KMS-11 (cell line): ENCODE results near the gene PMEPA1.
"Not testable (repeated sequence)": the region's sequence is repeated elsewhere in the genome, so short reads cannot be mapped to it uniquely, and the experiment has no call there.

Experiments
- H2AFZ ChIP-seq: fragments of 200-600 bp; sonication (generic); 2 replicates; pipeline ENCODE4 v1.6.1; 2016; ENCODE audit warnings: antibody characterized with exemption, mixed run types, low read depth
- H3K27ac ChIP-seq: fragments of 200-600 bp; sonication (generic); 2 replicates; pipeline ENCODE4 v1.6.1; 2016; ENCODE audit warnings: mild to moderate bottlenecking, mixed run types
- H3K27me3 ChIP-seq: fragments of 200-600 bp; sonication (generic); 2 replicates; pipeline ENCODE4 v1.6.1; 2017; ENCODE audit warnings: mild to moderate bottlenecking, low read depth, mixed run types, moderate library complexity; ENCODE audit not compliant: insufficient read depth
- H3K36me3 ChIP-seq: fragments of 200-600 bp; sonication (generic); 2 replicates; pipeline ENCODE4 v1.6.1; 2017; ENCODE audit warnings: mild to moderate bottlenecking, mixed run types; ENCODE audit not compliant: insufficient read depth
- H3K4me1 ChIP-seq: fragments of 200-600 bp; sonication (generic); 2 replicates; pipeline ENCODE4 v1.6.1; 2016; ENCODE audit warnings: mild to moderate bottlenecking, low read depth, mixed run types; ENCODE audit not compliant: poor library complexity, severe bottlenecking
- H3K4me2 ChIP-seq: fragments of 200-600 bp; sonication (generic); 2 replicates; pipeline ENCODE4 v1.7.0; 2016; ENCODE audit warnings: mild to moderate bottlenecking, mixed run types
- H3K4me3 ChIP-seq: fragments of 200-600 bp; sonication (generic); IDR thresholded peaks from 2 replicates; pipeline ENCODE4 v1.6.1; 2017; ENCODE audit warnings: low read depth, low read length, mixed read lengths; ENCODE audit not compliant: insufficient read depth
- H3K79me2 ChIP-seq: fragments of 200-600 bp; sonication (generic); 2 replicates; pipeline ENCODE4 v1.6.1; 2016; ENCODE audit warnings: low read depth, mixed run types; ENCODE audit not compliant: insufficient read depth
- H3K9ac ChIP-seq: fragments of 200-600 bp; sonication (generic); 2 replicates; pipeline ENCODE4 v1.6.1; 2016; ENCODE audit warnings: mild to moderate bottlenecking, mixed run types
- H4K20me1 ChIP-seq: fragments of 200-600 bp; sonication (generic); 2 replicates; pipeline ENCODE4 v1.6.1; 2016; ENCODE audit warnings: mild to moderate bottlenecking, mixed run types; ENCODE audit not compliant: insufficient read depth
- TF ChIP-seq, protein P1 (sequence below): fragments of 200-600 bp; sonication (generic); conservative IDR thresholded peaks from 2 replicates; pipeline ENCODE4 v1.6.1; 2017; ENCODE audit warnings: low read depth, mild to moderate bottlenecking, antibody characterized with exemption, low read length, moderate library complexity, mixed read lengths

Gene PMEPA1

DNA sequence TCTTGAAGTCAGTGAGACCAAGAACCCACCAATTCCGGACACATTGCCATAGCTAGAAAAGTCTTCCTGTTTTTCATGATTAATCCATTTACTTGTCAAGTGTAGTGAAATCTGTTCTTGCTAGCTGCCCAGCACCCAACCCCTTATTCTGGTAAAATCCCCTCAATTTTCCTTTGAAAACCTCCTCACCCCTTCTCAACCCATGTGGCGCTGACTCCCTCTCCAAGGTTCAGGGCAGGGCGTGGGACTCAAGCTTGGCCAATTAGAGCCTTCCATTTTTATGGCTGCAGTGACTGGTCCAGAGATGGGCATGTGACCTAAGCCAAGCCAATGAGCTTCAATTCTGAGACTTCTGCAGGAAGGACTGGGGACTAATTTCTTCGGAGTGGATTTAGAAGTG lies 79.8 kb downstream of the PMEPA1 start:
- TF ChIP-seq, protein P1, sequence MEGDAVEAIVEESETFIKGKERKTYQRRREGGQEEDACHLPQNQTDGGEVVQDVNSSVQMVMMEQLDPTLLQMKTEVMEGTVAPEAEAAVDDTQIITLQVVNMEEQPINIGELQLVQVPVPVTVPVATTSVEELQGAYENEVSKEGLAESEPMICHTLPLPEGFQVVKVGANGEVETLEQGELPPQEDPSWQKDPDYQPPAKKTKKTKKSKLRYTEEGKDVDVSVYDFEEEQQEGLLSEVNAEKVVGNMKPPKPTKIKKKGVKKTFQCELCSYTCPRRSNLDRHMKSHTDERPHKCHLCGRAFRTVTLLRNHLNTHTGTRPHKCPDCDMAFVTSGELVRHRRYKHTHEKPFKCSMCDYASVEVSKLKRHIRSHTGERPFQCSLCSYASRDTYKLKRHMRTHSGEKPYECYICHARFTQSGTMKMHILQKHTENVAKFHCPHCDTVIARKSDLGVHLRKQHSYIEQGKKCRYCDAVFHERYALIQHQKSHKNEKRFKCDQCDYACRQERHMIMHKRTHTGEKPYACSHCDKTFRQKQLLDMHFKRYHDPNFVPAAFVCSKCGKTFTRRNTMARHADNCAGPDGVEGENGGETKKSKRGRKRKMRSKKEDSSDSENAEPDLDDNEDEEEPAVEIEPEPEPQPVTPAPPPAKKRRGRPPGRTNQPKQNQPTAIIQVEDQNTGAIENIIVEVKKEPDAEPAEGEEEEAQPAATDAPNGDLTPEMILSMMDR = no peak
- Histone ChIP-seq H3K4me3 (no peak overlapping the region), H3K4me2 (no peak overlapping the region), H3K36me3 (no peaks in the 10 kb centered on the region), H3K27me3 (peaks cover 8% of the 10 kb centered on the region; the same call in 1 of the 2 replicates), H3K4me1 (peaks cover 19% of the 10 kb centered on the region), H2AFZ (no peak overlapping the region), H3K9ac (no peak overlapping the region), H3K79me2 (no peaks in the 10 kb centered on the region), H3K27ac (no peak overlapping the region), H4K20me1 (no peaks in the 10 kb centered on the region)

DNA sequence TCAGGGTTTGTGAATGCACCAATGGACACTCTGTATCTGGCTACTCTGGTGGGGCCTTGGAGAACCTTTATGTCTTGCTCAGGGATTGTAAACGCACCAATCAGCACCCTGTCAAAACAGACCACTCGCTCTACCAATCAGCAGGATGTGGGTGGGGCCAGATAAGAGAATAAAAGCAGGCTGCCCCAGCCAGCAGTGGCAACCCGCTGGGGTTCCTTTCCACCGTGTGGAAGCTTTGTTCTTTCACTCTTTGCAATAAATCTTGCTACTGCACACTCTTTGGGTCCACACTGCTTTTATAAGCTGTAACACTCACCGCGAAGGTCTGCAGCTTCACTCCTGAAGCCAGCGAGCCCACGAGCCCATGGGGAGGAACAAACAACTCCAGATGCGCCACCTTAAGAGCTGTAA lies 80.3 kb downstream of the PMEPA1 start:
- not testable (repeated sequence) for H3K27me3 ChIP-seq, H3K4me2 ChIP-seq, H3K79me2 ChIP-seq, H3K9ac ChIP-seq, H4K20me1 ChIP-seq, H3K4me3 ChIP-seq, H3K27ac ChIP-seq, H2AFZ ChIP-seq, H3K36me3 ChIP-seq
- peaks cover 14% of the 10 kb centered on the region for H3K4me1 ChIP-seq

DNA sequence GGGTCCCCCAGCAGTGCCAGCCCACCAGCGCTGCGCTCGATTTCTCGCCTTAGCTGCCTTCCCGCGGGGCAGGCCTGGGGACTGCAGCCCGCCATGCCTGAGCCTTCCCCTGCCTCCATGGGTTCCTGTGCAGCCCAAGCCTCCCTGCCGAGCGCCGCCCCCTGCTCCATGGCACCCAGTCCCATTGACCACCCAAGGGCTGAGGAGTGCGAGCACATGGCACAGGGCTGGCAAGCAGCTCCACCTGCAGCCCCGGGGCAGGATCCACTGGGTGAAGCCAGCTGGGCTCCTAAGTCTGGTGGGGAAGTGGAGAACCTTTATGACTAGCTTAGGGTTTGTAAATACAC lies 80.9 kb downstream of the PMEPA1 start:
- not testable (repeated sequence) for H3K27me3 ChIP-seq, H3K79me2 ChIP-seq, H3K4me2 ChIP-seq, H3K4me3 ChIP-seq, H3K27ac ChIP-seq, H3K36me3 ChIP-seq, H3K4me1 ChIP-seq, H4K20me1 ChIP-seq, H3K9ac ChIP-seq, H2AFZ ChIP-seq

DNA sequence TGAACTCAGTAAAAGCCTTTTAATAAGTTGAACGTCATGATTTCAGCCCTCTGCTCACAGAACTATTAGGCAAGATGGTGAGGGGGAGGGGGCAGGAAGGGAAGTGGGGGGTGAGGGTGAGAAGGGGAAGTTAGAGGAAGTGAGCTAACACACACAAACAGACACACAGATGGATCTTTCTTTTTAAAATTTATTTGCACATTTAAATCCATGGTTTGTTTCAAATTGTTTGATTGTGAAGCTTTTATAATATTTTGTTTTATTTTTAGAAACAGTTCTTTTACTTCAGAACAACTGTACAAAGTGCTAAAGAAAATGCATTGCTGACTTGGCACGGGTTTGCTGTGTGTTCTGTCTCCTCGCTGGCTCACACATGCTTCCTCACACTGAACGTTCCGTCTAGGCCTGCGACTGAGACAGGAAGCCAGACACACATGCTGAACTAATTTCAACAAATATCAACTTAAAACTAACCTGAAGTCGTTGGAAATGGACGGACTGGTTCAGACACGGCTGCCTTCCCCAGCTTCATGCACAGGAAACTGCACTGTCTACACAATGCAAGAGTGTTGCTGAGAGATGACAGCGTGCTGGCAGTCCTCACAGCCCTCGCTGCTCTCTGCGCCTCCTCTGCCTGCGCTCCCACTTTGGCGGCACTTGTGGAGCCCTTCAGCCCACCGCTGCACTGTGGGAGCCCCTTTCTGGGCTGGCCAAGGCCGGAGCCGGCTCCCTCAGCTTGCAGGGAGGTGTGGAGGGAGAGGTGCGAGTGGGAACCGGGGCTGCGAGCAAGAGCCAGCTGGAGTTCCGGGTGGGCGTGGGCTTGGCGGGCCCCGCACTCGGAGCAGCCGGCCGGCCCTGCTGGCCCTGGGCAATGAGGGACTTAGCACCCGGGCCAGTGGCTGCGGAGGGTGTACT lies 81.5 kb downstream of the PMEPA1 start:
- Histone ChIP-seq H3K27me3 (peaks cover 8% of the 10 kb centered on the region; the same call in 1 of the 2 replicates), H3K4me1 (peaks cover 2% of the 10 kb centered on the region), H4K20me1 (no peaks in the 10 kb centered on the region), H3K27ac (no peak overlapping the region), H3K9ac (no peak overlapping the region), H3K4me3 (no peak overlapping the region), H3K79me2 (no peaks in the 10 kb centered on the region), H3K36me3 (no peaks in the 10 kb centered on the region), H2AFZ (no peak overlapping the region), H3K4me2 (no peak overlapping the region)
- TF ChIP-seq, protein P1 = no peak

DNA sequence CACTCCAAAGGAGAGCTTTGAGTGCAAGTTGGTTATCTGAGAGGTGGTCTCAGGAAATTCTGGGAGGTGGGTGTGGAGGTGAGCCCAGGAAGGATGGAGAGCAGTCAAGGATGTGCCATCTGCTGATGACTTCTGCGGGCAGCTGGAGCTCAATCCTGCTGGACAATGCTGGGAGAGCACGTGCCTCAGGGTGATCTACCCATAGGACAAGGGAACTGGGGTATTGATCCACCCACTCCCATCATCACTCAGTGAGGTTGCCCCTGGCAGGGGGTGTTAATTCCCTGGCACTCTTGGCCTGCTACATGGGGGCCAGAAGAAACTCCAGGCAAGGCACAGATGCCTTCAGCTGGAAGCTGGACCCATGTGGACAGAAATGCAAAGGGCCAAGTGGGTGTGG lies 82.5 kb downstream of the PMEPA1 start:
- H3K4me2 ChIP-seq = no peak overlapping the region
- H2AFZ ChIP-seq = no peak overlapping the region
- no peaks in the 10 kb centered on the region for H3K79me2 ChIP-seq
- no peaks in the 10 kb centered on the region for H4K20me1 ChIP-seq
- H3K27ac ChIP-seq = no peak overlapping the region
- no peak overlapping the region for H3K9ac ChIP-seq
- peaks cover 6% of the 10 kb centered on the region for H3K4me1 ChIP-seq
- TF ChIP-seq, protein P1 = no peak
- H3K4me3 ChIP-seq = no peak overlapping the region
- H3K27me3 ChIP-seq = peaks cover 8% of the 10 kb centered on the region; the same call in 1 of the 2 replicates
- no peaks in the 10 kb centered on the region for H3K36me3 ChIP-seq
